ENCODE measurements around the gene CYRIA.

CYRIA gene

GRCh38 chr2:16682431-16683118 lies 16.9 kb upstream of the CYRIA start:
- no peak for TF ChIP-seq CTCF (conservative IDR thresholded peaks at IDR 0.05)
- H3K27ac ChIP-seq: no peak overlapping the region

GRCh38 chr2:16680781-16681180 lies 15.1 kb upstream of the CYRIA start:
- TF ChIP-seq CTCF (conservative IDR thresholded peaks at IDR 0.05): no peak

GRCh38 chr2:16680304-16680703 lies 14.7 kb upstream of the CYRIA start:
- H3K27ac ChIP-seq: no peak overlapping the region
- no peak for TF ChIP-seq CTCF (conservative IDR thresholded peaks at IDR 0.05)

More at GRCh38 chr2:16680781-16681180, 15.1 kb upstream of the CYRIA start:
- H3K27ac ChIP-seq: no peak overlapping the region

GRCh38 chr2:16678964-16679363 lies 13.3 kb upstream of the CYRIA start:
- no peak overlapping the region for H3K27ac ChIP-seq
- TF ChIP-seq CTCF (conservative IDR thresholded peaks at IDR 0.05): no peak

- no peak for TF ChIP-seq CTCF (conservative IDR thresholded peaks at IDR 0.05)
- no peak overlapping the region for H3K27ac ChIP-seq
Observed at GRCh38 chr2:16677875-16678274, 12.2 kb upstream of the CYRIA start.

- TF ChIP-seq CTCF (conservative IDR thresholded peaks at IDR 0.05): no peak
- no peak overlapping the region for H3K27ac ChIP-seq
Observed at GRCh38 chr2:16675781-16676180, 10.1 kb upstream of the CYRIA start.

- TF ChIP-seq CTCF (conservative IDR thresholded peaks at IDR 0.05): no peak
- no peak overlapping the region for H3K27ac ChIP-seq
Observed at GRCh38 chr2:16674154-16674553, 8.5 kb upstream of the CYRIA start.
